Measurements from ENCODE around the gene FAM13A.

The FAM13A gene

DNA sequence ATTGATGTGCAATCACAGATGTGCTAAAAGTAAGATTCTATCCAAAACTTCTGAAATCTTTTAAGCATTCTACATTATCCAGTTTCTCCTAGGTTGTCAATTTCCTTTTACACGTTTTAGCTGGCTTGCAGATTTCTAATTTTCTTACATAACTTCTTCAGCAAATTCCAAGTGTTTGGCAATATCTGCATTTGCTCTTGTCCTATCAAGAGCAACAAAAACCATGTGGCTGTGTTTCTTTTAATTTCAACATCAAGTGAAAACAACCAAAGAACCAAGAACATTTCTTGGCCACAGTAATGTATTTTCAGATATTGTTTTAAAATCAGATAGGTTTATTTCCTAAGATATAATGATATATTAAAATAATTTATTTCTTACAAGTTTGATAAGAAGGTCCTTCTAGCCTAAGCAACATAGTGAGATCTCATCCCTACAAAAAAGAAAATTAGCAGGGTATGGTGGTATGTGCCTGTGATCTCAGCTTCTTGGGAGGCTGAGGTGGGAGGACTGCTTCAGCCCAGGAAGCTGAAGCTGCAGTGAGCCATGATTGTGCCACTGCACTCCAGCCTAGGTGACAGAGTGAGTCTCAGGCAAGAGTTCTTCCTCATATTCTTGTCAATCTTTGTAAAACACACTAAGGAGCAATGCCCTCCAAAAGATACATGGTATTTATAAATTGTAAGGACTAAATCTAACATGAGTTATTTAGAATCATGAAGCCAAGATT is 228.0 kb downstream of the FAM13A start:
- no peak for DNase-seq

DNA sequence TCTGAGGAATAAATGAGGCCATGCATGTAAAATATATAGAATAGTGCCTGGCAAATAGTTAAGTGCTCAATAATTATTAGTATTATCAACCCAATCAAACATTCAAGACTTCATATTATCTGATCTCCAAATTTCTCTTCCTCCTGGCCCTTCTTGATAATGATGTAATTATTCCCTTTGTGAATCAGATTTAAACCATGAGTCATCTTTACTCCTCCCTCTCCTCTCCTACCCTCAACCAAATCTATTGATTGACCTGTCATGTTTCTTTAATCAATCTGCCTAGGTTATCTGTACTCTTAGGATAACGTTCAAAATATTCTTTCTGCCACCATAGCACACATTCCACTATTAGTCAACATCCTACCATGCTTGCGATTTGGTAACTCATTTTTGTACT is 229.5 kb downstream of the FAM13A start:
- DNase-seq, result no peak

DNA sequence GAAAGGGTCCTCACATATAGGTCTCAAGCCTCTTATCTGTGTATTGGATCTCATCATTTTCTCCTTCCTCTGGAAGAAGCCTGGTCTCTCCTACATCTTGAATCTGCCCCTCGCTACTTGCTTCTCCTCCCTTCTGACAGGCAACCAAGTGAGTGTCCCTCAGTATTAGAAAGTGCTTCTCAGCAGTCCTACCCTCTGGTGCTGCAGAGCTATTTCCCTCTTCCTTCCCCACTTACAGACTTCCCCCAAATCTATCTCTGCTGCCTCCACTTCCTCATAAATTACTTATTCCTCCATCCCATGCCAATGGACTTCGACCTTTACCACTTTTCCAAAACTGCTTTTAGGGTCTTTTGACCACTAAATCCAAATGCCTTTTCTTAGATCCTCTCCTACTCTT is 230.2 kb downstream of the FAM13A start:
- no peak for DNase-seq

DNA sequence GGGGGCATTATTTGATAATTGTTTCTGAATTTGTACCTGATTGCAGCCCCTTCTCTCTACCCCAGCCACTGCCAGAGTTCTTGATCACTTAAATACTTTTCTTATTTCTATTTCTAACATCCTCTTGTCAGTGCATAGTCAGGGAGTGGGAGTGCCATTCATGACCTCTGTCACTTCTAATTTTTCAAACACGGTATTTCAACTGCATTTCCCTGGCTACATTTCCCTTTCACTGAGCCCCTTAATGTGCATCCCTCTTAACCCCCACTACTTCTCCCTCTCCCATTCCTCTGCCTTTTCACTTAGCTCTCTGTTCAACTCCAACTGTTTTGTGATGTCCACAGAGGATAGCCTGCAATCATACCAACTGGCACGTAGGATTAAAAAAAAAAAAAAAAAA is 231.1 kb downstream of the FAM13A start:
- no peak for DNase-seq

DNA sequence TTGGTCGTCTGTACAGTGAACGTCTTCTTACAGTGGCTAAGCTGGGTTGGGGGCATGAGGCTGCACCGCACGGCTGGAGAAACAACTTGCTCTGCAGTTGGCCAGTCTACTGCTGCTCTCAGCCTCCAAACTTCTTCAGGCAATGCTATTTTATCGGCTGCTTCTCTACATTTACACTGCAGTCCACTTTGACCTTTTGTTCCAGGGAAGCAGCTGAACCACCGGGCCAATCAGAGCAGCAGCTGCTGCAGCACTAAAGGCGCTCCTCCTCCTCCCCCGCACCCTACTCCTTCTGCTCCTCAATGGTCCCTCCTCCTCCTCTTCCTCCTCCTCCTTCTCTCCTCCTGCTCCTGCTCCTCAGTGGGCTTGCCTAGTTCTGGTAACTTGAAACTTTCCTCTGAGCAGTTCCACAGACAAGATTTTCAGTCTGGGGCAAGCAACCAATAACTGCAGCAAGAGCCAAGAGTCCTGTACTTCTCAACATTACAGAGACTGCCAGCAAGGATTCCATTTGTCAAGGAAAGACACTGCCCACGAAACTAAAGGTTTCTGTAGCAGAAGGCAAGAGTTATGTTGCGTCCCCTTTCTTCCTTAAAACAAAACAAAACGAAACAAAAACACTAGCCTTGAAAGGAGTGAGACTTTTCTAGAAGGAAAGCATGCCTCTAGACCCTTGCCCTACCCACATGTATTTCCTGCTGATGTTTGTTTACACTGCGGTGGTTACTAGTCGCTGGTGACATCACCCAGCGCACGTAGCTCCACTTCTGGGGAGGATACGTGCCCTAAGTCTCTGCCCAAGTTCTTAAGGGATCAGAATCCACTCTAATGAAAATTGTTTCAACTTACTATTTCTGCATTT is 233.7 kb downstream of the FAM13A start:
- DNase-seq, result peak; percentile 89

DNA sequence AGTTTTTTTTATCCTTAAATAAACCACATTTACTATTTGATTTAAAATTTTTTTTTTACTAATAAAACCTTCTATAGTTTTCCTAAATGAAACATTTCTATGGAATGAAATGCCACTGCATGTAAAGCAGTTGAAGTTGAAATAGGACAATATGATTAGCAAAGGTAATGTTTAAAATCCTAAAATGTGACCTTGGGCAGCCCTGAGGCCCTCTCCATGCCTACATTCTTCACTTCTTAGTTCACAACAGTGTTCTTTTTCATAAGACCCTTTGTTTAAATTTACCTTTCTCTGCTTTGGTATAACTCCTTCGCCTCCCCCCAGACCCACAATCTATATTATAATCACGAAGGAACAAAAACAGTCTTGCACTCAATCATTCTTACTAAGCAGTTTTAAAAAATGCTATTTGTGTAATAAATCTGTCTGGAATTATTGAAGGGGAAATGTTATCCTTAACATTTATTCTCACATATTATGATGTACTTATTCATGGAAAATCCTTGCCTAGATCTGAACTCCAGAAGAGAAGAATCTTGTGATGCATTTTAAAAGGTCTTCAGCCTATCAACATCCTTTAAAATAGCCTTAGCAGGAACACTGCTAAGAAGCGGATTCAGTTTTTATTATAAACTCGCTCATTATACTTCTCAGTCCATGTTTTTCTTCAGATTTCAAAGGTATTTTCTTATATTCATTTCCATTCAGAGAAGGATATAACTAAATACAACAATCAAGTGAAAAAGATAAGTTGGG is 234.8 kb downstream of the FAM13A start:
- DNase-seq, result no peak

DNA sequence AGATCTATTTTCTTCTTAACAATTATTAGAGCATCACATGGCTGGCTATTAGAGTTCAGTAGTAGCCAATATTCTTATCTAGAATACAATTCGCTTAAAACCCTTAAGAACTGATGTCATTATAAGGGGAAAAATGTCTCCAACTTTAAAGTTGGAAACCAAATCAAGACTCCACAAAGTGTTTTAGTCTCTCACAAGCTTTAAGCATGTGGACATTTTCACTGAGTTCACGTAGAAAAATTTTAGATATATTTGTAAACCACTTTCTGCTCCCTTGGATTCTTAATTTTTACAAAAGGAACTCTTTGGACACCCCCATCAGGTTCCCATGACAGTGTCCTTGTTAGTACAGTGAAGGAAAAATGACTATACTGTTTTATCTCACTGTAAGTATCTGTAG is 235.5 kb downstream of the FAM13A start:
- DNase-seq, result no peak

DNA sequence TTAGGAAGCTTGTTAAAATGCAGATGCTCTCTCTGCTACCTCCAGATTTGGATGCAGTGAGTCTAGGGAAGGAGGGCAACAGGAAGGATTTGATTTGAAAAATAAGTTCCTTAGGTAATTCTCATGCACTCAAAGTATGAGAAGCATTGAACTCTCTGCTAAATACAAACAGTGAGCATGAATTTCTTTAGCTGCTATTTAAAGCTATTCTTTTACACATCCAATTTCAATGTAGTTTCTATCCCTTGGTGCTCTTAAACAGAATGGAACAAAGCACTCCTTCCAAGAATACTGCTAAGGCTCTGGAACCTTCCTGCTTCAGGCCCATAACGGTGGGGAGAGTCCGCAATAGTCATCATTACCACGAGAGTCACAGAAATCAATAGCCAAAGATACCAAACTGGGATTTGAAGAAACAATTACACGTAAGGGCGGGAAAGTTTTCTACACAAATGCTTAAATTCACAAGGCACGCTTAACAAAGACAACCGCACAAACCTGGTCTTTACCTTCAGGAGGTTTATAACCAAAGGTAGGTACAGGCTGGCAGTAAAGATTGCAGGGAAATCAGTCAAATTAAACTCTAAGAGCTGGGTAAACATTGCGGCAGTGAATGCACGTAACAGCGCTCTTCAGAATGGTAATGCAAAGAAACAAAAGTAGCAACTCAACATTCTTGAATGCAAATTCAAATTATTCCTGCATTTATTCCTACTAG is 236.1 kb downstream of the FAM13A start:
- DNase-seq, result no peak

DNA sequence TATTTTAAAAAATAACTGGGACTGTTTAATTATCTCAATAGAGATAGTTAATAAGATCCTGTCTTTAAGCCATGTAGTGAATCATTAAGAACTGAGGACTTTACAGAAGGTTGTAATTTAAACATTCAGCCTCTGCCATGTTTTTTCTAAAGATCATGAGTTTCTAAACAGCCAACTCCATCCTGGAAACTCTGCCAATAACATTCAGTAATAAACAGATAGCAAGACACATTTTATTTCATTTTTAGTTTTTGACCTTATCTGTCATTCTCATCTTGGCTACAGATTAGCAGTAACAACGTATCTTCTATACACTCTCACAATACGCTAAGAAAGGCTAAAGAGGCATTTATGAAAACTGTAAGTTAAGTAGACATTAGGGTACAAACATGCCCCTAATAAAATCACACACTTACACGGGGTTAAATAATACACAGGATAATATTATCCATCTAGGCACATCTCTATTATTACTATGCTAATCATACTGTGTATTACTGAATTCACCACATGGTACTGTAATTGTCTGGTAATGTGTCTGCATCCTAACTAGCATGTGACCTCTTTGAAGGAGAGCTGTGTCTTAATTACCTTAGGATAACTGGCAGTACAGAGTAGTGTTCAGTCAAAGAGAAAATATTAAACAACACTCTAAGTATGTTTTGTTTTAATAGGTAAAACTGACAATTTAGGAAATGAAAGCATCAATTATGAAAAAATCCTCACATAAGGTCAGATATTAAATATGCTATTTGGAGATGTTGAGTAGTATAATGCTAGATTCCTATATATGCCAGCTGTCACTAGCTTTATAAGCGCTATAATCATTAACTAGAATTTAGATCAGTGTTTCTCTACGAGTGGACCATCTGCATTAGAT is 236.9 kb downstream of the FAM13A start:
- no peak for DNase-seq

DNA sequence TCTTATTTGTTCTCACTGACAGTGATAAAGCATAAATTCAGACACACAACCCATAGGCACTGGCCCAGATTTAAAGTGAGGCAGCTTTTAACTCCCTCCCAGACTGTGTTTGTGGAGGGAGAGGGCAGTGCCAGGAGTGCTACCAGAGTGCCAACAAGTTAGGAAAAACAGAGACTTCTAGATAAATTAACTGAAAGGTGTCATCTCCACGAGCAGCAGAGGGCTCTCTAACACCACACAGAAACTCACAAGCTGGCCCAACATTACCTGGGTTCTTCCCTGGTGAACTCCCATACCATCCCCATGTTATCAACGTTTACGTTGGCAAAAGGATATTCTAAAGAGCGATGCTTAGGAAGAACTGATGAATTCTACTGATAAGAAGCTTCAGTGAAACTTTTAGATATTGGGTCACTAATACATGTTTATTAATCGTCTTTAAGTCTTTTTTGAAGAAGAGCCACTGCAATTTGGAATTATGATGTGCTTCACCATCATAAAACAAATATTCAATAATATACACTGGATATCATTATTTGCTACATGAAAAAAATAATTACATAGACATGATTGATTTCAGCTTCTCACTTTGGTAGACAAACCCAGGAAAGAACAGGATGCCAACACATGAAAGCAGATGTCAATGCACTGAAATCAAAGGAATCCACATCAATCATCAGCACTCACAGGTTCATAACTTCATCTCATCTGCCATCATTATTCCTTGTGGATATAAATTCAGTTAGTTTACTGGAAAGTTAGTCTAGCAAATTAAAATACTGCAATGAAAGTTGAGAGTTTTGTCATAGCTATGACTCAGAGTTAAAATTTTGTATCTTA is 238.1 kb downstream of the FAM13A start:
- peak; percentile 43 for DNase-seq

DNA sequence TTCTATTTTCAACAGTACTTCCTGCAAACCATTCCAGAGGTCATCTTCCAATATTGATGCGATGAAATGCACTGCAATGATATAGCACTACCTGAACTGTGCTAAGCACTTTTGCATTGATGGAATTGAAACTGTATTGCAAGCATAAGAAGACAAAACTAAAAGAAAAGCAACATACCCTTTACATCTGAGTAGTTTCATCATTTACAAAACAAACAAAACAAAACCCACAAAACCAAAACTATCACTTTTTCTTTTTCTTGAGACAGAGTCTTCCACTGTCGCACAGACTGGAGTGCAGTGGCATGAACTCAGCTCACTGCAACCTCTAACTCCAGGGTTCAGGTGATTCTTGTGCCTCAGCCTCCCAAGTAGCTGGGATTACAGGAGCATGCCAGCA is 239.2 kb downstream of the FAM13A start:
- DNase-seq, result no peak

DNA sequence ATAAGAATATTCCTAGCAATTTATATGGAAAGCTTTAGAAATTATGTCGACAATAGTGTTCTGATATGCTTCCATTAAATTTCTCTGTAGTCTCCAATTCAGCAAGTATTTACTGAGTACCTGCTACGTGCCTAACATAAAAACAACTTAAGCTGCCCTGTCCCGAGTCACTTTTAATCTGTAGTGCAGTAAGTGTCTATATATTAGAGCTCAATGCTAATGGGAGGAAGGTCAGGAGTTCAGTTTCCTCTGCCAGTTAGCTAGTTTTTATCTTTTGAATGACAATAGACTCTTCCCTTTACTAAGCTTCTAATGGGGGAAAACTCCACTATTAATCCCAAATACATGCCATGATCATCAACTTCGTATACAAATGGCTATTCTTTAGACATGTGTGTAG is 240.6 kb downstream of the FAM13A start:
- no peak for DNase-seq

DNA sequence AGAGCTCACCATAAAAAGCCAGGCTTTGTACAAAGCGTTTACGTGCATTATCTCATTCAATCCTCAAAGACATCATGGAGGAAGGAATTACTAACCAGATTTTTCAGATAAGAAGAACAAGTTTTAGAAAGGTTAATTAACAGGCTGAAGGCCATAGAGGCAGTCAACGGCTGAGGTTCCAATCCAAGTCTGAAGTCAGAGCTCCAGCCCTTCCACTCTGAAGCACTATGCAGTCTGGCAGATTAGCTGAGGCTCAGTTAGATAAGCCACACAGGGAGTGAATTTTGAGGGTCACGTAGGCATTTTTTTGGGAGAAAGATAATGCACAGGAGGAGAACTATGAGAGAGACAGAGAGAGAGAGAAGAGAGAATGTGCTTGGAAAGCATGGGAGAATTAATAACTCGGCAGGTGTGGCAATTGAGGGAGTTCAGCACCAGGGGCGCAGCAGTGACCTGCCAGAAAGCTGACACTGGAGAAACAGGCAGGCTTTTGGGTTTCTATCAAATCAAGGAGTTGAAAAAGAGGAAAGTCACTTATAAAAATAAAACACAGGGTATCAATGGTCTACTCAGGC is 242.9 kb downstream of the FAM13A start:
- DNase-seq, result no peak

DNA sequence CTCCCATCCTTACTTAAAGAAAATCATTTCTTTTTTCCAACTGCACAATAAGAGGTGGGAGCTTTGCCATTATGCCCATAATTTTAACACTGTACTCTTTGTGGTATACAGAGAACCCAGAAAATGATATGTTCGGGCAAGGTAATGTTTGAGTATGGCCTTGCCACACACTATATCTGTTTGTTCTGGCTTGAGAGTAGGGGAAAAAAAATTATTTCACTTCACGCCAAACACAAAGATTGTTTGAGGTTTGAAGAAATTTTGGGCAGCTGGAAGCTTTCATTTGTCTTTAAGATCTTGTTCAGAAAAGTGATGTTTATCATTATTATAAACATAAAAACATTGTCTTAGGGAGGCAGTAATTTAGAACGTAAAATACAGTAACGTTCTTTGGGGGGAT is 244.0 kb downstream of the FAM13A start:
- no peak for DNase-seq

DNA sequence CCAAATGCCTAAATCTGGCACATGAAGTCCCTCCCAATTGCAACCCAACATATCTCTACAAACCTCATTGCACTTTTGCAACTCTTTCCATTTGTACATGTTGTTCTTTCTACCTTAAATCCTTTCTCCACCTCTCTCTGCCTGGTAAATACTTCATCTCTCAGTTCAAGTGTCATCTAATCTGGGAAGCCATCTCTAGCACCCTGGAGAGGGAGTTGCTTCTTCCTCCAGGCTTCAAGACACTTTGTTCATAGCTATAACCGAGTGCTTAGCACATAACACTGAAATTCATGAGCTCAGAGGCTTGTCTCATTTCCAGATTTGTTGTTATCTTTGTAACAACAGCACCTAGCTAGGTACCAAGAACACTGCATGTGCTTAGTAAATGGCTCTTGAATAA is 244.6 kb downstream of the FAM13A start:
- DNase-seq, result no peak

DNA sequence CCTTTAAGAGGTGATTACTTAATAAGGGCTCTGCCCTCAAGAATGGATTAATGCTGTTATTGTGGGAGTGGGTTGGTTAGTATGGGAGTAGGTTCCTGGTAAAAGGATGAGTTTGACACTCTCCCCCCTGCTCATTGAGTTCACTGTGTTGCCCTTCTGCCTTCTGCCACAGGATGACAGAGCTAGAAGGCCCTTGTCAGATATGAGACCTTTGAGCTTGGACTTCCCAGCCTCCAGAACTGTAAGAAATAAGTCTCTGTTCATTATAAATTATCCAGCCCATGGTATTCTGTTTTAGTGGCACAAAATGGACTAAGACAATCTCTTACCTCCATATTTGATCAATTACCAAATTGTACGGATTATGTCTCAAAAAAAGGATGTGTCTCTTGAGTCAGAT is 245.1 kb downstream of the FAM13A start:
- no peak for DNase-seq

DNA sequence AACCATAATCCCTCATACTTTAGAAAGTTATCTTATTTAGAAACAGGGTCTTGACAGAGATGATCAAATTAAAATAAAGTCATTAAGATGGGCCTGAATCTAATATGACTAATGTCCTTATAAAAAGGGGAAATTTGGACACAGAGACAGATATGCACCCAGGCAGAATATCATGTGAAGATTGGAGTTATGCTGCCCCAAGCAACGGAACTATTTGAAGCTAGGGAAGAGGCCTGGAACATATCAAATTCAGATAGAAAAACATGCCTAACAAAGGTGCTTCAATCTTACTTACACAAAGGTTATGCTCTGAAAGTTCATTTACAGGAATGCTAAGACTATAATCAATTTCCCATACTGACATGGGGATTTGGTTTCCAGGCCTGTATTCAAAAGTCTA is 246.7 kb downstream of the FAM13A start:
- no peak for DNase-seq

DNA sequence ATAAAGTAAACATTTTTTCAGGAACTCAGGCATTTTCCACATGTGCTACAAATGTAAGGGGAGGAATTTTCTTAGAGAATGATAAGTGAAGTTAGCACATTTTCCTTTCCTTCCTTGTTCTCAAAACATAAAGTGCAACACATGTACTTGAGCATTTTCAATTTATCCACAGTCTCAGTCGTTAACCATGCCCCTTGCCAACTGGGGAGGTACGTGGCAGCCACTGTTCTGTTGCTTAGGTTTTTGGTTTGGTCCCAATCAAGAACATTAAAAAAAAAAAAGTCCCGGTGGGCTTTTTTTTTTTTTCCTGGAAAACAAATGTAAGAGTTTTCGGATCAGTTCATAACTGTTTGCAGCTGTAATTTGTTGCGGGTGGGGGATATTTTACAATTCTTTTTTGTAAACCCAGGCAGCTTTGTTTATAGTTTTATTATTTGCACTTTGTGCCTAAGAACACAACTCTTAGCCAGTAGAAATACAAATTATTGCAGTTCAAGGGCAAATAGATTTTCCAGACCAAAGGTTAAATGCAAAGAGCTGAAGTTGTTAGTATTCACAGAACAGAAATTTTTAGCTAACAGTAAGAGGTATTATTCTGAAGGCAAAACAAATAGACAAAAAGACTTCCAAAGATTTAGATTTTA is 247.3 kb downstream of the FAM13A start:
- DNase-seq, result no peak

DNA sequence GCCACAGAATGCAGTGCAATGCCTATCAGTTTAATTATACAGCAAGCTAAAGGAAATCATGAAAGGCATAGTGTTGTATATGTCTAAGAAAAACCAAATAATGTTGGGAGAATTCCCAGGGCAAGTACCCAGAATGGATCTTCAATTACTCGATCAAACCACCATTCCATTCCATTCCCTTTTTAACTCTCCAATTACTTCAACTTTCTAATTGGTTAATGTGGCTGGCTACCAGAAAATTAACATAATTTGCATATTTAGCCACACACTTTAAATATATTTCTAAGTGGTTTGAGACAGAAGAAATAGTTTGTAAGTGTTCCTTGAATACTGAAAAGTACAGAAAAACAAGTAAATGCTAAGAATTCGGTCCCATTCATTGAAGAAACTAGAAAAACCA is 247.9 kb downstream of the FAM13A start:
- no peak for DNase-seq

DNA sequence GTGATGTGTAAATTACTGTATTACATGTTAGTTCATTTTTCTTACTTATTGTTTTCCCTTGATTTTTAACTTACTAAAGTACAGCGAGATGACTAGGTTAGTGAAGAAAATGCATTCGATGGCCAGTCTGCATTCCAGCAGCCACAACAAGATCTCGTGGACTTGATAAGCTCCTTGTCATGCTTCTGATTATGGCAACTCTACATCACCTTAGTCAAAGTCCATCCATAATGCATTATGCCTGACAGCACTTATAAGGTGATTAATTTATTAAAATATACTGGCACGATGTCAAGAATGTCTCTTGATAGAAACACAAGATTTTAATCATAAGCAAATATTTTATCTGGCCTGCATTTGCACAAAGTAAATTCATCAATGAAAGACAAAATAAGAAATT is 249.5 kb downstream of the FAM13A start:
- peak; percentile 56 for DNase-seq
